ENCODE data around the gene RABEP2.
"Not testable (repeated sequence)": the region's sequence is repeated elsewhere in the genome, so short reads cannot be mapped to it uniquely, and the experiment has no call there.

RABEP2 gene

GRCh38 chr16:28878083-28878926 lies 46.7 kb downstream of the RABEP2 start, which contains the start of gene ATP2A1:
ATP2A1 (plus strand) TSS chr16:28878488; CDS start chr16:28878672, 184 bp downstream.
- no peak for DNase-seq (ENCODE audit: low read depth)

- no peak for DNase-seq (ENCODE audit: low read depth)
Measured at GRCh38 chr16:28877655-28878000, 47.4 kb downstream of the RABEP2 start.

DNA sequence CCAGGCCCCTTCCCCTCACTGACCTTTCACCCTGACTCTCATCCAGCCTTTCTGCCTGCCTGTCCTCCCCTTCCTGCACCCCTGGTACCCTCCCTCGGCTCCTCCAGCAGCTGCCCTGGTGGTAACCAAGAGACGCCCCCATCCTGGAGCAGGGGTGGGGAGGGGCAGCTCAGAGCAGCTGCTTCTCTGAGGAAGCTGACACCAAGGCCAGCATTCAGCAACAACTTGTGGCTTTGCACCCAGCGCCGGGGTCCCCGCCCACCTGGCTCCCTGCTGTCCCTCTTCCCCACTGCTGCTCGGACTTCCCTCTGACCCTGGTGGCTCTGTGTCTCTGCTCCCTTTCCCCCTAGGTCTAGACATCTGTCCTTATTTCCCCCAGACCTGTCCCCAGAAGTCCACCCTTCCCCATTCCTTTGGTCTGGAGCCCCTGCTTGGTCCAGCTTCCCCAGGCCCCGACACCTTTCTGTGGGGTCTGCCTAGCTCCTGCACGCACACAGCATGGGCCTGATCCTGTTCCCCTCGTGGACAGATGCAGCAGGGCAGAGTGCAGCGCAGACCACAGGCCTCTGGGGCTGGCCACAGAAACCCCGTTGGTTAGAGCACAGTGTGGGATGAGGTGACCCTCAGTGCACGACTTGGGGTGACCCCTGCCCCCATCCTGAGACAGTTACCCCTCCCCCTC lies 47.9 kb downstream of the RABEP2 start:
- no peak for DNase-seq (ENCODE audit: low read depth)

- DNase-seq (ENCODE audit: low read depth), result no peak
Measured at GRCh38 chr16:28876019-28876659, 48.9 kb downstream of the RABEP2 start.

DNA sequence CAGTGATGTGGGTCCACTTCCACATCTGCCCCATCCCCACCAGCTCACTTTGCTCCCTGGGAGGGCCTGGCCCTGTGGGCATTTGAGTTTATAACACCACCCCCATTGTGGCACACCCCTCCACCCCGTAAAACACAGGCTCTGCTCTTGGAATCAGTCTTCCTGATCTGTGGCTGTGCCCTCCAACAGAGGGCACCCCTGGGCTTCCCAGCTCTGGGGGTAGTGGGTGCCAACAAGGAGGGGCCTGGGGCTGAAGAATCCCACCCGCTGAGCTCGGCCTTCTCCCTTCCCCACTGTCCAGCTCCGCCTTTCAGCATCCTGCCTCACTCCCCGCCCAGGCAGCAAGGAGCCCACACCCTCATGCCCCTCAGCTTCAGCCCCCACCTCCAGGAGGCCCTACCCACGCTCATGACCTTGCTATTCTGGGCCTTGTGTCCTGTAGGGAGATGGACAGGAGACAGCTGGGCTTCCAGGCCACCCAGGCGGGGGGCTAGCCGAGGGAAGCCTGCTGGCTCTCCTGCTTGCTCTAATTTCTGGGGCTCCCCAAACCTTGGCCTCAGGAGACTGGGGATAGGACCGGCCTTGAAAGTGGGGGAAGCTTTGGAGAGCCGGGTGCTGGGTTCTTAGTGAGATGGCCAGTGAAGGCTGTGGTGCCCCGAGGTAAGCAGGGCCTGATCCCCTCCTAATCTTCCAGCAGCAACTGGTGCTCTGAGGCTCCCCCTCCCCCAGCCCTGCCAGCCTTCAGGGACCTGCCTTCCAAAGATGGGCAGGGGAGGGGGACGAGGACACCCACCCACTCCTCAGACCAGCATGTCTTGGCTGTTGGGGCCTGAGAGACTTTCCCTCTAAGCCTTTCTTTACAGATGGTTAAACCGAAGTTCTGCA lies 49.7 kb downstream of the RABEP2 start:
- no peak for DNase-seq (ENCODE audit: low read depth)

- DNase-seq (ENCODE audit: low read depth), result no peak
Measured at GRCh38 chr16:28874406-28874805, 50.6 kb downstream of the RABEP2 start.

- peak; percentile 43 for DNase-seq (ENCODE audit: low read depth)
Measured at GRCh38 chr16:28873543-28874201, 51.4 kb downstream of the RABEP2 start.

- DNase-seq (ENCODE audit: low read depth), result no peak
Measured at GRCh38 chr16:28872952-28873351, 52.1 kb downstream of the RABEP2 start.

GRCh38 chr16:28869201-28869600 lies 55.8 kb downstream of the RABEP2 start:
- no peak for DNase-seq (ENCODE audit: low read depth)

DNA sequence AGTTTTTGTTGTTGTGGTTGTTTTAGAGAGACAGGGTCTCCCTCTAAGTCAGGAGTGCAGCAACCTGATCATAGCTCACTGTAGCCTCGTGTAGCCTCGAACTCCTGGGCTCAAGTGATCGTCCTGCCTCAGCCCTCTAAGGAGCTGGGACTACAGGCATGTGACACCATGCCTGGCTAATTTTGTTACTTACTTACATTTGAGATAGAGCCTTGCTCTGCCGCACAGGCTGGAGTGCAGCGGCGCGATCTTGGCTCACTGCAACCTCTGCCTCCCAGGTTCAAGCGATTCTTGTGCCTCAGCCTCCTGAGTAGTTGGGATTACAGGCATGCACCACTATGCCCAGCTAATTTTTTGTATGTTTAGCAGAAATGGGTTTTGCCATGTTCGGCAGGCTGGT lies 57.4 kb downstream of the RABEP2 start:
- DNase-seq (ENCODE audit: low read depth), result not testable (repeated sequence)

GRCh38 chr16:28867241-28867640 lies 57.8 kb downstream of the RABEP2 start:
- DNase-seq (ENCODE audit: low read depth), result no peak

DNA sequence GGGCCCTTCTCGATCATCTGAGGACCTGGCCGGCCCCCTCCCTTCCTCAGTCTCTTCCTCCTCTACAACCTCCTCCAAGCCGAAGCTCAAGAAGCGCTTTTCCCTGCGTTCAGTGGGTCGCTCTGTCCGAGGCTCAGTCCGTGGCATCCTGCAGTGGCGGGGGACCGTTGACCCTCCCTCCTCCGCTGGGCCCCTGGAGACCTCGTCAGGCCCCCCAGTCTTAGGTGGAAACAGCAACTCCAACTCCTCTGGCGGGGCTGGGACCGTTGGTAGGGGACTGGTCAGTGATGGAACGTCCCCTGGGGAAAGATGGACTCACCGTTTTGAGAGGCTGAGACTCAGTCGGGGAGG lies 58.6 kb downstream of the RABEP2 start:
- DNase-seq (ENCODE audit: low read depth), result no peak

GRCh38 chr16:28865722-28866453 lies 59.1 kb downstream of the RABEP2 start:
- no peak for DNase-seq (ENCODE audit: low read depth)

- DNase-seq (ENCODE audit: low read depth), result no peak
Measured at GRCh38 chr16:28865001-28865688, 59.9 kb downstream of the RABEP2 start.

DNA sequence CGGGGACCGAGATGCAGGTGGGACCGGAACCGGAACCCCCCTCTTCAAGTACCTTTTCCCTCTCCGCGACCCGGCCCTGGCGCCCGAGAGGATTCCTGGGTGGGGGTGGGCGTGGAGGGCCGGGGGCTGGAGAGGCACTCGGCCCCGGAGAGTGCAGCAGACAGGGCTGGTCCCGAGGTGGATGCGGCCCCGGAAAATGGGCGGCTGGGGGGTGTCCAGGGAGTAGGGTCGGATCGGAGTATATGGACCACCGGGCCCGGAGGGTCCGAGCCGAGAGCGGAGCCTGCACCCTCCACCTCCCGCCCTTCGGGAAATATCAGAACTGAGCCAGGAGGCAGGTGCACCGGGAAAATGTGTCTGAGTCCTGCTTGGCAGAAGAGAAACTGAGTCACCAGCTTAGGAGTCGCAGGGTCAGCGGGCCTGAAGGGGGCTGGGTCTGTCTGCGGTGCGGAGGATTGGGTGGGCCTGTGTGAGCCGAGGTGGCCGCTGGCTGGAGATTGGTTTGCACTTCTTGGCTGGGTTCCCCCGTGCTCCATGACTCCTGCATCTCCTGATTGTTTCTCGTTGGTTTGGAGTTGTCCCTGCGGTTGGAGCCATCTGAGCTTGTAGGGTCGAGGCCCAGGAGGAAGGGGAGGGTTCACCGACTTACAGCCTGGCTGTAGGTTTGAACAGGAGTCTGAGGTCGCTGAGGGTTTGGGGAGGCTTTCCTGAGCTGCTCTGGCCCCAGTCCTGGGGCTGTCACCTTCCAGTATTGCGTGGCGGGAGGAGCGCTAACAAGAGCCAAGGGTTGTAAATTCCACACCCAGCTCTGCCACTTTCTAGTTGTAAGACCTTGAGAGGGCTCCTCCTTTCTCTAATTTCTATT lies 60.9 kb downstream of the RABEP2 start:
- DNase-seq (ENCODE audit: low read depth), result no peak

GRCh38 chr16:28859326-28859725 lies 65.7 kb downstream of the RABEP2 start:
- no peak for DNase-seq (ENCODE audit: low read depth)

- DNase-seq (ENCODE audit: low read depth), result no peak
Measured at GRCh38 chr16:28858421-28858820, 66.6 kb downstream of the RABEP2 start.
